ENCODE measurements around the gene ARHGAP26. TPM values are rescaled to one million over a fixed set of nuclear protein-coding genes. Genes with fewer than 3 reads are reported as not detected.

Gene ARHGAP26
- total RNA-seq, 1 donor from 2014 or later, result 25.2 TPM

DNA sequence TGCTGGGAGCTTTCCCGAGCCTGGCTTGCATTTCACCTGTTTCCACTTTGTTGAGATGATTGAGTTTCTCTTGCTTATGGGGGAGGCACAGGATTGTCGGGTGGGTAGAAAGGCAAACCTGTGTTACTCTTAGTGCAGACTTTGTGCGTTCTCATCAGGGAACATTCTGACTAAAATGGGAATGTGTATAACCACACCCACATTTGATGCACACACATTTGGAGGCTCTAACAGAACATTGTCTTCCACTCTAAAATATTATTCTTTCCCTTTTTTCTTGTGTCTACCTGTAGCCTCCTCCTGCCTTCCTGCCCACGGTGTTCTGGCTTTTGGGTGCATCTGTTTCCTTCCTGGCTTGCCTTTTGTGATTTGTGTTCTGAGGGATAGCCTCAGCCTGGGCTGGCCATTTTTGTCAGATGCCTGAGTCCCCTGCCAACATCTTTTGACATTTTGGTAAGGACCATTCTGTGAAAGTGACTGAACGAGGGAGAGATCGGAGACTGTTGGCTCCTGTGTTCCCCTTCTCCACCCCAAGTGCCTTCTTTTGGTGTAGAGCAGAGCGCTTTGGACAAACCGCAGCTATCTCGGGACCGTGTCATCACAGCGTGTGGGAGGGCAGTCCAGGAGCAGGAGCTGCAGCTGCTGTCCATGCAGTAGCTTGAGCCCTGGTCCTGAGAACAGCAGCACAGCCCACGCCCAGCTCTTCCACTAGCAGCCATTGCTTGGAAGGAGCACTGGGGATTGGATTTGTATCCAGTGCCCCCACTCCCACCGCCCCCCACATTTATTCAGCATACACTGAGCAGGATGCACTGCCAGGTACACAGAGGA, 101.4 kb downstream of the ARHGAP26 start:
- DNase-seq (ENCODE audit: low read depth in 2 of 2), result no peak

DNA sequence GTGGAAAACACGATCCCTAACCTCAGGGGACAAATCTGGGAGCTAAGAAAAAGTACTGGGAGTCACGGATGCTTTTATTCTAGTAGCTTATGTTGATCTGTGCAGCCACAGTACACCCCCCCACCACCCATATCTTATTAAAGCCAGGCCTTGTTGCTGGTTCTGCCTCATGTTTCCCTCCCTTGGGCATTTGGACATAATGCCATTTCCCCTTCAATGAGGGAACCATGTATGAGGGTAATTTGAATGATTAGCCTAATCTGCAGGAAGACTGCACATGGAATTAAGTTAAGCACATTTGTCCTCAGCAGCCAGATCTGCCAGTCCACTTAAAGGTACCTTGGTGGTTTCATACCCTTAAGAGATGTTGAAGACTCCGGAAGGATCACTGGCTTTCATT, 102.0 kb downstream of the ARHGAP26 start:
- no peak for DNase-seq (ENCODE audit: low read depth in 2 of 2)

DNA sequence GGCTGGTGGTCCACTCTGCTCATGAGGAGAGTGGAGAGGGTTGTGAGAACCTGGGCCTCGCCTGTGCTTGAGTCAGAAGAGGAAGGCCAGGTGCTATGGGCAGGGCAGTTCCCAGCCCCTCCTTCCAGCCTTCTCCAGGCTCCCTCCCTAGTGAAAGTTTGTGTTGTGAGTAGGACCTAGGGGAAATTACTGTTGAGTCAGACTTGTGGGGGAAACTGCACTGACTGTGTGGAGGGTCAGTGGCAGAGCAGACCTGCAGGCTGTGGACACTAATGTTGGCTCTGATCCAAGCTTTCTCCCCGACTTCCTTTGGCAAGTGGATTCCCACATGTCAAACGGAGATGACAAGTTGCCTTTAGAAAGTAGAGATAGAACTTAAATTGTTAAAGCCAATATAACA, 102.6 kb downstream of the ARHGAP26 start:
- peak; percentile 88 to 98 for DNase-seq (ENCODE audit: low read depth in 2 of 2)

DNA sequence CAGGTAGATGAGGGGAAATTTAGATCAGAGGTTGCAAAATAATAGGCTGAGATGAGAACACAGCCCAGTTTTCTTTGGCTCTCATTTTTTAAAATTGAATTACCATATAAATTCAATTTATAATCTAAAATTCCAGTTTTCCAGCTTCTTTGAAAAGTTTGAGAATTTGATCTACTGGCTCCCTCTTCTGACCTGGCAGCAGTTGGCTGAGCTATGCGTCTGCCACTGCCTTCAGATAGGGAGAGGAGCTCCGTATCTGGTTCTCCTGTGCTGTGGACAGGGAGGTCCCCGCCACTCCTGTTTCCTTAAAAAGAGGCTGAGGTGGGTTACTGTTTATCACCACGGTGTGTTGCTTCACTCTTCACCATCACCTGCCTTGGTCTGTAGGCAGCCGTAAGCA, 103.7 kb downstream of the ARHGAP26 start:
- DNase-seq (ENCODE audit: low read depth in 2 of 2), result peak in 1 of 2 donors; percentile 26

DNA sequence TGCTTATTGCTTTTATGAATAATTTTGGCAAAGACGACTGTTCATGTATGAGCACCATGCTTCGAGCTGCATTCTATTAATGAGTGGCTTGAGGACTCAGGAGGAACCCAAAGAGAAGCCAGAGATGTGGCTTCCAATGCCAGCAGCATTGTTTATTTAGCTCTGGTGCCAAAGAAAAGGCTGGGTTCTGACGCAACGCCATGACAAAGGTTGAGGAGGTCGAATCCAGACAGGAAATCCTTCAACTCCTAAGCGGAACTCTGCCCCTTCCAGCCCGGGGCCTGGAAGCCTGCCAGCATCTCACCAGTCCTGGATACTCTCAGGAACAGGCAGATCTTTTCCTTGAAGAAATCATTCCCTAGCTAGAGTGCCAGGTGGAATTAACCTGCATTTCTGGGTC, 104.4 kb downstream of the ARHGAP26 start:
- DNase-seq (ENCODE audit: low read depth in 2 of 2), result peak; percentile 58 to 92

DNA sequence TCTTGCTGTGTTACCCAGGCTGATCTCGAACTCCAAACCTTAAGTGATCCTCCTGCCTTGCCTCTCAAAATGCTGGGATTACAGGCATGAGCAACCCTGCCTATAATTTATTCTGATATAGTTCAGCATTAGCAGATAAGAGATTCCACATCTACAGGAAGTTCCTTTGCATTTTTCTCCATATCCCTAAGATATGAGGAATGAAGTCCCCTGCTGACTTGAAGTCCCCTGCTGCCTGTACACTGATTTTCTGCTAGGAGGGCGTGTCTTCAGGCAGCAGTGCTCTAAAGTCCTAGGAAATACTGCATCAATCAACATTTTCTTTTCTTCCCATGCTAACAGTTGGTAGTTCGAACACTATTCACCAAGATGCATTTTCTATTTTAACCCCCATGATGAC, 105.8 kb downstream of the ARHGAP26 start:
- no peak for DNase-seq (ENCODE audit: low read depth in 2 of 2)

DNA sequence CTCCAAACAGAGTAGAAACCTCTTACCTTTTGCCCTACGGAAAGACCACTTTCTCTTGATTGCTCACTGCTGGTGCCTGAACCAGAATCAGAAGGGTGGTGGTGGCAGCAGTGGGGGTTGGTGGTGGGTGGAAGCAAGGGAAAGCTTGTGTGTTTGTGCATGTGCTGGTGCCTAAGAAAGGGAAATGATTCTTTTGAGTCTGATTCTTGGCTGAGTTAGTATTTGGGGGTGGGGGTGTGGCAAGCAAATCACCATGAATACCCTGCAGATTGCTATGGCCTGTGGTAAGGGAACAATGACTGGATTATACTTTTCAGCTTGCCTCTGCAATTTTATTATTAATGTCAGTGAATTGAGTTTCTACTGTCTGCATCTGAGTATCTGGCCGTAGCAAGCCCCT, 106.6 kb downstream of the ARHGAP26 start:
- DNase-seq (ENCODE audit: low read depth in 2 of 2), result no peak

DNA sequence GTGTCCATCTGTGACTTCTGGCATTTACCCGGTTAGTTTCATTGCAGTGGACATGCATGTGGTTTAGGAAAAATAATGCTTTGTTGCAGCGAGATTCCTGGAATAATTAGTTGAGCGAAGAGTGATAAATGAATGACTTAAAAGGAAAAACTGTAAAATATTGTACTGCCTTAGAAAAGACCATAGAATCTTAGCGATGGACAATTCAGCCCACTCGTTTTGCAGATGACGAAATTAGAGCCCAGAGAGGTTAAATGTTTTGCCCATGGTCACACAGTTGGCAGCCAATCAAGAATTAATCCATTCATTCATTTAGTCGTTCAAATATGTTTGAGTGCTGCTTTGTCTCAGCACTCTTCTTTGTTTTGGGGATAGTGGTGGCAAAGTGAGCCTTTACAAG, 107.9 kb downstream of the ARHGAP26 start:
- DNase-seq (ENCODE audit: low read depth in 2 of 2), result no peak

DNA sequence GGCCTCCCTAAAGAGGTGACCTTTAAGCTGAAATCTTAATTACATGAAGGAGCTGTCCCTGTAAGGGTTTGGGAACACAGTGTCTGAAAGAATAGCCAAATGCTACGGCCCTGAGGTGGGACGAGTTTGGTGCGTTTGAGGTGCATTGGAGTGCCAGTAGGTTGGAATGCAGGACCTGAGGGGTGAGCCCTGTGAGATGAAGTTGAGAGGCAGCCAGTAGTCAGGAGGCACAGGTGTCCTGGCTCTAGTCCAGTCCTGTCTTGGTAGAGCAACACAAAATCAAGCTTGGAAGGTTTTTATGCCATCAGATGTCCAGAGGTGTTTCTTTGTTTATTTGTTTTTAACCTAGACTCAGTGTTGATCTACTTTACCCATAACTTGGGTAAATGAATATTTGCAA, 108.5 kb downstream of the ARHGAP26 start:
- no peak for DNase-seq (ENCODE audit: low read depth in 2 of 2)

DNA sequence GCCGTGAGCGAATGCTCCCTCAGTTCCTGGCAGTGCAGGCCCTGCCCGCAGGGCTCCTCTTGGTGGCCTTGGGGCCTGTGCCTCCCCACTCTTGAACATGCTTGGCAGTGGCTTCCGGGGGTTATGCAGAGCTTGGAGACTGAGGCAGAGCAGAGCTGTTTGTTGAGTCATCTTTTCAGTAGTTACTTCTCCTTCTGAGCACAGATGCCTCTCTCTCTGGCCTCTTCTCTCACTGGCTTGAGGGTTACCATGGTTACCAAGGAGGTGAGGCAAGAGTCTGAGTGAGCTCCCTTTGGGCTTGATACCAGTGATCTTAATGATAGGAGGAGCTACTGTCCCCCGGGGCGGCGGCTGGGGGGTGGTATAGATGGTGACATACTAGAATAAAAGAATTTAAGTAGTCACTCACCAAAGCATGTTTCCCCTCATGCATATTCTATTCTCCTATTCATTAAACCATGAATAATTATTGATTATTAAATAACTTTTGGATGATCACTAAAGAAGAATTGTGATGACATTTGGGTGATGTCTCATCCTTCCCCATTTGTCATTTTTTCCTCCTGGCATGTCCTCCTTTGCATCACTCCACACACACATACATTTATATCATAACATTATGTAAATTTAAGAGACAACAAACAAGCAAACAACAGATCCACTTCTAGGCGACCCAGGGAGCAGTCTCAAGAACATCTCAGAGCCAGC, 111.1 kb downstream of the ARHGAP26 start:
- DNase-seq (ENCODE audit: low read depth in 2 of 2), result no peak

DNA sequence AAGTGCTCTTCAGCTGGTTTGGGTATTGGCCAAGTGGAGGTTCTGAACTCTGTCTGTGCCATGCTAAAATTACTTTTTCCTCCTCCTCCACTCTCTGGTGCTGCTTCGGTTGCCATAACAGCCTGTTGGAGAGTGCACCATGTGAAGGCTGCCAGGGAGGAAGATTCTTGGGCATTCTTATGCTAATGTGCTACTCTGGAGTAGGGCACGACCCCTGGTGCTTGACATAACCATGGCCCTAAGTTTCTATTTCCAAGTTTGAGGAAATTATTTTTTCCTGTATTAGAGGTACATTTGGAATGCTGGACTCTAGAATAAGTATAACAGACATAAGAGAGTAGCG, 111.6 kb downstream of the ARHGAP26 start:
- DNase-seq (ENCODE audit: low read depth in 2 of 2), result no peak

DNA sequence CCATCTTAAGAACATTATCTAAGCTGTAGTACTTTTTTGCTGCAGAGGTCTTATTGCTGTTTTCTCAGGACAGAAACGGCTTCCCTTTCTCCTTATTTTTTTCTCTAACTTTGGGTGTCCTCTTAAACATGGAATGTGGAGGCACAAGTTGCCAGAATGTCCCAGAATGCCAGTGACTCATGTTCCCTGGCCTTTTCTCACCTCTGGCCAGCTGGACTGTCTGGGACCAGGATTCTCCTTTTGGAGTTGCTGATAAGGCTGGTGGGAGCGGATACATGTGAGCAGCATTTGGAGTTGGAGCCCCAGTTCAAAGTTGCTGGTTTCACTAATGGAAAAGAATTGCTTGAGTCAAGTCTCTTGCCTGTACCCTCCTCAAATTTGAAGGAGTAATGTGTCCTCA, 112.8 kb downstream of the ARHGAP26 start:
- peak in 1 of 2 donors; percentile 86 for DNase-seq (ENCODE audit: low read depth in 2 of 2)

DNA sequence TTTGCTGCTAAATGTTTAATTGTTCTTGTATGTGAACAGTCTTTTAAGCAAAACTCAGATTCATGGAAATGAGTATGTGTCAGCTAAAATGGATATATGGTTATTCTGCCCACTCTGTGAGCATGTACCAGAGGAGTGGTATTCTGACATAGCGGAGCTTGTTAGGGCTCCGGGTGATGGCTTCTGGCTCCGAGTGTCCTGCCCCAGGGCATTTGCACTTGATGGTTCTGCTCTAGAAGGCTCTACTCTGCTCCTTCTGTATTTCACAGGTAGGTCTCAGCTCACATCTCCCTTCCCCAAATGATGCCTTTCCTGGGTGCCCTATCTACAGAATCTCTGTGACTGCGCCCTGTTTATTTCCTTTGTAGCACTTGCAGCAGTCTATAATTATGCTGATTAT, 113.3 kb downstream of the ARHGAP26 start:
- no peak for DNase-seq (ENCODE audit: low read depth in 2 of 2)

DNA sequence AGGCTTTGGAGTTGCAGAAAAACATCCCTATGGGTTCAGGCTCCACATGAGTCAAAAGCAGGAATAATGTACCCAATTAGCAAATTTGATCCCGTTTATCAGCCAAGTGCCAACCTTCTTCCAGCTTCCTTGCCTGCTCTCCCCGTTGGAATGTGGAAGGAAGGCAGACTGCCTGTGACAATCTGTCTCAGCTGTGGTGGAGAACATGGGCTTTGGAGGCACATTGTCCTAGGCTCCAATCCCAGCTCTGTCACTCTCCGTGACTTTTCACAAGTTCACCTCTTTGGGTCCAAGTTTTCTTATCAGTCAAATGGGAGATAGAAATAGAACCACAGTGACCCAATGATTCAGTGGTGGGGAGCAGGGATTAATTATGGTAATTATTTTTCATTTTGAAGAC, 113.9 kb downstream of the ARHGAP26 start:
- no peak for DNase-seq (ENCODE audit: low read depth in 2 of 2)

DNA sequence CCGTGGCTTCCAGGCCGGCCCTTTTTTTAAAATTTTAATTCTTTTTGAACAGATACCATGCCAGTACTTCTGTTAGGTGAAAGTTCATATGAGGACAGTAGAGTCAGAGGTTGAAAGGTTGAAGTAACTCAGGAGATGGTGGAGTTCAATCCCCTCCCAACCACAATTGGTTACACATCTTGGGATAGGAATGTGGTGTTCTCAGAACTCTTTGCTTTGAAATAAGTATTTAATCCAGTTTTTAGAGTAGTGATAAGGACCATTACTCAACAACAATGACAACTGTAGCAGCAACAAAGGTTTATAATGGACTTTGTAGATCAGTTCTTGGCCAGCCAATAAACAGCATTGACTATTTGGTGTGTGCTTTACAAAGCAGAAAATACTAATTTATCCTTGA, 116.0 kb downstream of the ARHGAP26 start:
- DNase-seq (ENCODE audit: low read depth in 2 of 2), result no peak

DNA sequence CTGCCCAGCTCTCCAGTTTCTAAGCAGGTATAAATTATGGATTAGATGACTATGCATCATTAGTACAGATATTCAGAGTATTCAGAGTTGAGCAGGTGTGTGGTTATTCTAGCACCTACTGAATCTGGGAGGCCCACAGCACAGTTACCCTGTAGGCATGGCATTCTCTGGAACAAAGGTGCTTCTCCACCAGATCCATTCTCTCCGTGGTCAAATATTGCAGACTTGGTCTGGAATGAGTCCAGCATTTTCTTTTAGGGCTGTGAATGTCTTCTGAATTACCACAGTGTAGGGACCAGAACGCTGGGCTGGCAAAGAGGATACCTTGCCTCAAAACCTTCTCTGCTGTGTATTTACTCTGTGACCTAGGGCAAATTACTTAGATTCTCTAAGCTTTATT, 116.8 kb downstream of the ARHGAP26 start:
- DNase-seq (ENCODE audit: low read depth in 2 of 2), result no peak

DNA sequence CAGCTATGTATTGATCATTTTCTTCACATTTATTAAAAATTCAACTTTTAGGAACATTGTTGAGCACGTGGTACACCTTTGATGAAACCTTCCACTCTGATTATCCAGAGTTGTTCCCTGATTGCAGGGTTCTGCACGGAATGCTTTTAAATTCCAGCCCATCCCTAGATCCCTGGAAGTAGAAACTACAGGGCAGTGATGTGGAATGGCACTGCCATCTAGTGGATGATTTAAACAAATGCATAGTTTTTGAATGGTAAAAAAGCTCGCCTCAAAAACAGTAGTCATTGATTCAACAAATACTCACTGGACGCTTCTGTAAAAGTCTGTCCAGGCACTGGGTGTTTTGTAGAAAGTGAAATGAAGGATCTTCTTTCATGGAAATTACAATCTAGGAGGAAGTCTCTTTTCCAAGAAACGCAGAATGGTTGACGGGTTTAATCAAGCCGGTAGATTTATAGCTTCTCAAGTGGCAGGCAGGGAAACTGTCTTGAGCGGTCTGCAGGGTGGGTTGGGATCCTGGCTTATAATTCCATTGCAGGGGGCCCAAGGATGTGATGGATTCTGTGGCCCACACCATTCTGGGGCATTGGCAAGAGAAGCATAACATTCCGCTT, 118.4 kb downstream of the ARHGAP26 start:
- peak; percentile 49 to 74 for DNase-seq (ENCODE audit: low read depth in 2 of 2)

DNA sequence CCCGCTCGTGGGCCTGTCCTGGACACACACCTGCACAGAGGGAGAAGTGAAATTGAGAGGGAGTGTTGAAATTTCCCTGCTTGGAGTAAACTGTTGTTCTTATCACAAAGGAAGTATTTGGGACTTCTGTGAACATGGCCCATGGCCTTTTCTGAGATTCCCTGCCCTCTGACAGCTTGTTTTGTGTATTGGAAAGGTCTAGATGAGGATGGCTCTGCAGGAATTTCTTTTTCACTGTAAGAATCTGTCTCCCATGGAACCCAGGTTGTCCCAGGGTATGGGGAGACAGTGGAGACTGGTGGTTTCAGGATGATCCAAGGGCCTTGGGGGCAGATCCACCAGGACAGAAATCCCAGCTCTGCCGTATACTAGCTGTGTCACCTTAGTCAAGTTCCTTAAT, 121.8 kb downstream of the ARHGAP26 start:
- no peak for DNase-seq (ENCODE audit: low read depth in 2 of 2)

DNA sequence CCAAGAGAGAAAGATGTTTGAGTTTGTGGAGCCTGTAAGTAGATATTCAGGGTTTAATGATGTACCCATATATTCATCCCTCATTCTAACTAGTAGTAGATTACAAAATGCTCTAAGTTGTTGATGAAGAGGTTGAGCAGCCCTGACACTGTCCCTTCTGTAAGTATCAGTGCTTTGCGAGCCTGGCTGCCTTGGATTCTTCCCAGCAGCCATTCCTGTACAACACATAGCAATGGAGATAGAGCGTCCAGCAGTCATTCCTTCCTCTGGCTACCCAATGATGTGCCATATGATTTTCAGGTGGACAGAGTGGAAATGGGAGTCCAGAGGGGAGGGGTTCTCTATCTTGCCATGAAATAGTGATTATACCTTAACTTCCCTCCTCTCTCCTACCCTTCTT, 124.1 kb downstream of the ARHGAP26 start:
- DNase-seq (ENCODE audit: low read depth in 2 of 2), result no peak

DNA sequence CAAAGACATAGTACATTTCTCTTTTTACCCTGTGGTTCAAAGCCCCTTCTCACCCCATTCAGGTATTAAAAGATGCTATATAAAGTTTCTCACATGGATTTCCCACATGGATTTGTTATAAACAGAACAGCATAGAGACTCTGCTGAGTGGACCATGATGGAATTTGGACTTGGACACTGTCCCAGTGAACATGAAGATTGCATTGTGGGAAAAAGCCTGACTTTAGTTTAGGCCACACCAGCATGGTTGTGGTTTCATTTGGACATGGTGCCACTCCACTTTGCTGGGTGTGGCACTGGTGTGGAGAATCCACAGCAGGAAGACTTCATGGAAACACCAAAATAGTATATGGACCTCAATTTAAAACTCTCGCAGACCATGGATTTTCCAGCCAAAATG, 124.6 kb downstream of the ARHGAP26 start:
- no peak for DNase-seq (ENCODE audit: low read depth in 2 of 2)

DNA sequence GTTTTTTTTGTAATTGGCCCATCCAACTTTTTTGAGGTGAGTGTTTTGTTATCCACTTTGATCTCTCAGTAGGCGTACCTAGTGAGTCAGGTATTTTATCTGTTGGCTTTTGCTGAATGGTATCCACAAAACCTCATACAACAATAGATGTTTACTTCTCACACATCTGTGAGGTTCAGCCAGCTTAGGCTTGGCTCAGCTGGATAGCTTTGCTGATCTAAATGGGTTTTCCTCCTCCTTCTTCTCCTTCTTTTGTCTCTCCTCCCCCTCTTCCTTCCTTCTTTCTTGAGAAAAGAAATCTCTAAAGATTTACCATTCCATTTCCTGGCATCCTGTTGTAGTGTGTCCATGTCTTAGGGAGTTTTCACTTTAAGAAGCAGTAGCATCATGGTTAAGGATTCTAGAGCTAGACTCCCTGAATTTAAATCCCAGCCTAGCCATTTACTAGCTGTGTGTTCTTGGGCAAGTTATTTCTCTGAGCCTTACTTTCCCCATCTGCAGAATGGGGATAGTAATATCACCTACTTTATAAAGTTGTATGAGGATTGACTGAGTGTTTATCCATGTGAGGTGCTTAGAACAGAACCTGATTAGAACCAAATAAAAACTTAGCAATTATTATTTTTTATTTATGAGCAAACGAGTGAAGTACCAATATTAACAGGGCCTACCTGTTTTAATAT, 126.3 kb downstream of the ARHGAP26 start:
- DNase-seq (ENCODE audit: low read depth in 2 of 2), result no peak

DNA sequence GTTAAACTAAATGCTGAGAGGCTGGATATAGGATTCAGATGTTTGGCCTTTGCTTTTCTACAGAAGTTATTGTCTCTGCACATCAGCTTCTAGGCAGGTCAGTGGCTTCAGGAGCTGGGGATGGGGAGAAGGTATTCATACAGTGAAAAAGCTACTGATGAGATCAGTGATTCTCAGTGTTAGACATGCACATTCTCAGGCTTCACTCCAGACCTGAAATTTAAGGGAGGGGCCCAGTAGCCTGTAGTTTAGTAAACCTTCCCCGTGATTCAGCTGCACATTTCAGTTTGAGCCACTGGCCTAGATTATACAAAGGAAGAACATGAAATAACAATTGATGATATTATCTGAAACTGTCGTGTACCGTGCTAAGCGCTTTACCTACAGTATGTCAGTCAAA, 127.2 kb downstream of the ARHGAP26 start:
- no peak for DNase-seq (ENCODE audit: low read depth in 2 of 2)

Data from dermis microvascular lymphatic vessel endothelial cell (primary cell).